HepG2 (cell line): ENCODE results near the gene NBEAL2. TPM values are rescaled to one million over a fixed set of nuclear protein-coding genes. Genes with fewer than 3 reads are reported as not detected.

Source experiments
- ATAC-seq: fragments of 200-7000 bp; cut with Tn5 transposase; 3 replicates; pipeline ENCODE4 v1.9.1; 2020; ENCODE audit warnings: mild to moderate bottlenecking, moderate library complexity
- Bru-seq: library from RNA; stranded (reverse); fragments of 400-500 nt; gene quantifications from one replicate; lab custom pipeline; 2021; lab: Mats Ljungman, UMichigan
- BruChase-seq, 2 experiments: library from RNA; stranded (reverse); fragments of 400-500 nt; gene quantifications; one replicate each; lab custom pipeline; 2021; lab: Mats Ljungman, UMichigan
- BruUV-seq: library from RNA; stranded (reverse); fragments of 400-500 nt; replicated peaks from 2 replicates; lab custom pipeline; 2021; lab: Mats Ljungman, UMichigan
- CTCF ChIA-PET: fragments of 300-600 bp; formaldehyde crosslinking; extraction: SDS; loops from one replicate; lab custom pipeline; 2021; ENCODE audit warnings: low total read pairs, inconsistent platforms, low intra/inter-chr PET ratio; lab: Yijun Ruan, JAX
- POLR2A ChIA-PET: fragments of 350-600 bp; sonication (Branson Sonifier 250); formaldehyde crosslinking; loops from one replicate; lab custom pipeline; 2020; ENCODE audit warnings: antibody characterized with exemption, inconsistent platforms; lab: Yijun Ruan, JAX
- DNase-seq: peaks from one replicate; pipeline ENCODE4 v3.0.0-alpha.2; 2015; ENCODE audit warnings: low spot score
- FAIRE-seq: peaks from 3 replicates; lab custom pipeline; 2011; peaks lifted over from hg19 to GRCh38; lab: Jason Lieb, UNC
- H2AFZ ChIP-seq: one replicate; pipeline ENCODE4 v1.6.1; 2011; ENCODE audit warnings: low read length, inconsistent platforms
- H3K27ac ChIP-seq: fragments of 300-600 bp; 3 replicates; pipeline ENCODE4 v1.8.0; 2011; ENCODE audit warnings: mixed run types, mild to moderate bottlenecking, mixed read lengths, low read length, inconsistent platforms; ENCODE audit not compliant: insufficient read depth; ENCODE audit errors: extremely low read length
- H3K27me3 ChIP-seq, 2 experiments: fragments of 200-600 bp in 1 of 2; 2 replicates in 1 of 2; 3 replicates in 1 of 2; pipeline versions ENCODE4 v1.6.0 to v1.8.0; 2011; ENCODE audit warnings: low read length in 2 of 2, mild to moderate bottlenecking in 2 of 2, moderate library complexity in 2 of 2, inconsistent platforms in 1 of 2; ENCODE audit not compliant: insufficient read depth in 2 of 2, control insufficient read depth in 1 of 2
- H3K36me3 ChIP-seq, 2 experiments: fragments of 200-600 bp in 1 of 2; replicated peaks in 1 of 2; 2 replicates in 1 of 2; 3 replicates in 1 of 2; pipeline versions ENCODE4 v1.5.1 to v1.8.0; 2011; ENCODE audit warnings: low read length in 2 of 2, inconsistent platforms in 1 of 2; ENCODE audit not compliant: insufficient read depth in 2 of 2, control insufficient read depth in 1 of 2
- H3K4me1 ChIP-seq: 2 replicates; pipeline ENCODE4 v1.5.1; 2012; ENCODE audit warnings: low read length, inconsistent platforms; ENCODE audit not compliant: insufficient read depth
- H3K4me2 ChIP-seq: 2 replicates; pipeline ENCODE4 v1.6.0; 2011; ENCODE audit warnings: low read depth, low read length, inconsistent platforms
- H3K4me3 ChIP-seq, 3 experiments: fragments of 200-600 bp in 1 of 3; sonication (generic), shearing (Covaris generic) in 1 of 3; replicated peaks in 1 of 3; 2 replicates each; pipeline ENCODE4 v1.5.1; 2011 to 2016; ENCODE audit warnings: low read length in 3 of 3, inconsistent platforms in 2 of 3, low read depth in 2 of 3, mild to moderate bottlenecking in 2 of 3, control low read depth in 1 of 3, mixed read lengths in 1 of 3; ENCODE audit not compliant: insufficient read depth in 1 of 3
- H3K79me2 ChIP-seq: one replicate; pipeline ENCODE4 v1.6.1; 2011; ENCODE audit warnings: low read length, inconsistent platforms; ENCODE audit not compliant: insufficient read depth
- H3K9ac ChIP-seq: 2 replicates; pipeline ENCODE4 v1.6.0; 2011; ENCODE audit warnings: mild to moderate bottlenecking, low read depth, low read length, inconsistent platforms; ENCODE audit not compliant: insufficient read depth
- H3K9me3 ChIP-seq: 2 replicates; pipeline ENCODE4 v1.5.1; 2012; ENCODE audit warnings: mild to moderate bottlenecking, low read length
- H4K20me1 ChIP-seq: 2 replicates; pipeline ENCODE4 v1.6.0; 2011; ENCODE audit warnings: inconsistent platforms, mild to moderate bottlenecking, low read length, moderate library complexity; ENCODE audit not compliant: insufficient read depth
- ATF6 ChIP-seq: sonication (generic); formaldehyde crosslinking; conservative IDR thresholded peaks from 2 replicates; pipeline ENCODE4 v1.4.0; 2020; ENCODE audit warnings: missing genetic modification reagents
- KDM3A ChIP-seq: IDR thresholded peaks from 2 replicates; pipeline ENCODE4 v1.6.1; 2018; ENCODE audit warnings: low read depth, missing compliant biosample characterization
- MED8 ChIP-seq: sonication (generic); formaldehyde crosslinking; IDR thresholded peaks from 2 replicates; pipeline ENCODE4 v1.8.1; 2023; ENCODE audit warnings: mild to moderate bottlenecking, missing genetic modification reagents; ENCODE audit not compliant: insufficient replicate concordance
- SSRP1 ChIP-seq: IDR thresholded peaks from 2 replicates; pipeline ENCODE4 v1.6.1; 2016; ENCODE audit warnings: control low read depth
- ZNF513 ChIP-seq: sonication (generic); formaldehyde crosslinking; conservative IDR thresholded peaks from 2 replicates; pipeline ENCODE4 v1.5.0; 2020; ENCODE audit warnings: missing genetic modification reagents
- ZNF749 ChIP-seq: sonication (generic); formaldehyde crosslinking; IDR thresholded peaks from 2 replicates; pipeline ENCODE4 v1.8.0; 2022; ENCODE audit warnings: mild to moderate bottlenecking, missing genetic modification reagents, moderate library complexity, borderline replicate concordance
- WGBS: methylation state at CpG from one replicate; pipeline ENCODE4 v1.1.6; 2017; ENCODE audit warnings: low lambda C conversion rate; 5-methylcytosine and 5-hydroxymethylcytosine counted together
- in situ Hi-C: cut with HindIII; loops from 2 replicates; pipeline ENCODE4 v1.10.0; 2017; ENCODE audit warnings: low pct_unique_long_range_greater_than_20kb; ENCODE audit not compliant: extremely low pct_ligation_motif_present
- intact Hi-C: fragments of 100-400 bp; cut with micrococcal nuclease; formaldehyde crosslinking; loops from one replicate; pipeline ENCODE4 v1.10.0; 2022; ENCODE audit not compliant: unreplicated experiment
- long read RNA-seq, 2 experiments: library from RNA in 1 of 2; library from polyadenylated mRNA in 1 of 2; stranded (forward) in 1 of 2; unstranded in 1 of 2; transcript quantifications; one replicate each; pipeline ENCODE4 v2.0.0, GENCODE V29; 2019 to 2022
- polyA minus RNA-seq, 3 experiments: library from RNA; depleted of rRNA, polyadenylated mRNA; stranded (reverse); fragments of >200 nt; gene quantifications; 2 replicates each; pipeline ENCODE4 v1.2.3, GENCODE V29; 2011; ENCODE audit warnings: low replicate concordance in 1 of 3
- polyA plus RNA-seq, 8 experiments: library from polyadenylated mRNA; depleted of rRNA in 3 of 8; stranded (reverse) in 7 of 8; unstranded in 1 of 8; fragments of >200 nt; fragmentation: Illumina TruSeq in 4 of 8; extraction: Trizol in 4 of 8; gene quantifications; 2 replicates each; pipeline versions ENCODE4 v1.2.1 to v1.2.3, GENCODE V29; 2011 to 2016; ENCODE audit warnings: low read depth in 4 of 8, missing spikeins in 1 of 8, mixed read lengths in 1 of 8; ENCODE audit not compliant: insufficient read depth in 1 of 8
- total RNA-seq, 5 experiments: library from RNA; depleted of rRNA; stranded (reverse); fragments of >200 nt; fragmentation: Illumina TruSeq; extraction: Trizol; gene quantifications; 2 replicates each; pipeline ENCODE4 v1.2.3, GENCODE V29; 2016; ENCODE audit warnings: low read depth in 1 of 5

Gene NBEAL2, protein sequence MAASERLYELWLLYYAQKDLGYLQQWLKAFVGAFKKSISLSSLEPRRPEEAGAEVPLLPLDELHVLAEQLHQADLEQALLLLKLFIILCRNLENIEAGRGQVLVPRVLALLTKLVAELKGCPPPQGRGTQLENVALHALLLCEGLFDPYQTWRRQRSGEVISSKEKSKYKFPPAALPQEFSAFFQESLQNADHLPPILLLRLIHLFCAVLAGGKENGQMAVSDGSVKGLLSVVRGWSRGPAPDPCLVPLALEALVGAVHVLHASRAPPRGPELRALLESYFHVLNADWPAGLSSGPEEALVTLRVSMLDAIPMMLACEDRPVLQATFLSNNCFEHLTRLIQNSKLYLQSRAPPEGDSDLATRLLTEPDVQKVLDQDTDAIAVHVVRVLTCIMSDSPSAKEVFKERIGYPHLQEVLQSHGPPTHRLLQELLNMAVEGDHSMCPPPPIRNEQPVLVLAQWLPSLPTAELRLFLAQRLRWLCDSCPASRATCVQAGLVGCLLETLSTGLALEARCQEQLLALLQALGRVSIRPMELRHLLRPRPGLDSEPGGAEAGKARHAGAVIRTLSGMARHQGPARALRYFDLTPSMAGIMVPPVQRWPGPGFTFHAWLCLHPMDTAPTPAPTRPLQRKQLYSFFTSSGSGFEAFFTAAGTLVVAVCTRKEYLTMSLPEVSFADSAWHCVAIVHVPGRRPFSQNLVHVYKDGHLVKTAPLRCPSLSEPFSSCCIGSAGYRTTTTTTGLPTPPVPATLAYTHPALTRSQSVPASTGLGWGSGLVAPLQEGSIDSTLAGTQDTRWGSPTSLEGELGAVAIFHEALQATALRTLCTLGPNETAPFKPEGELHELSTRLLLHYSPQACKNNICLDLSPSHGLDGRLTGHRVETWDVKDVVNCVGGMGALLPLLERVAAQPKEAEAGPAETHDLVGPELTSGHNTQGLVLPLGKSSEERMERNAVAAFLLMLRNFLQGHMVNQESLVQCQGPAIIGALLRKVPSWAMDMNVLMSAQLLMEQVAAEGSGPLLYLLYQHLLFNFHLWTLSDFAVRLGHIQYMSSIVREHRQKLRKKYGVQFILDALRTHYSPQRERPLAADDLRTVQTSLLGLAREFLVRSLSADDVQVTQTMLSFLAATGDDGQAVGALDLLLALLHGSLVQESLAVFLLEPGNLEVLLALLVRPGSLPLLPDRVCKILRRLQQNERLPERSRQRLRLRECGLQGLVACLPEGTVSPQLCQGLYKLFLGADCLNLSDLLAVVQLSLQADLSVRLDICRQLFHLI (N-terminal part only)
- total RNA-seq (2016; rRNA removed; fragmentation: Illumina TruSeq; extraction: Trizol) (6.0 and 9.7 TPM in 2 replicates), polyA plus RNA-seq (2011; rRNA removed) (12.4 and 15.8 TPM in 2 replicates), polyA minus RNA-seq (2011; rRNA and poly(A)+ RNA removed; ENCODE audit: low replicate concordance) (8.9 and 19.6 TPM in 2 replicates), Bru-seq, nascent RNA (percentile 53 among the genes with signal in this experiment), BruChase-seq, experiment 1, labeled RNA remaining after a 6-hour chase (percentile 78 among the genes with signal in this experiment), BruChase-seq, experiment 2, labeled RNA remaining after a 2-hour chase (percentile 63 among the genes with signal in this experiment)
- total RNA-seq (2016; cell fraction: cytosol; rRNA removed; fragmentation: Illumina TruSeq; extraction: Trizol; ENCODE audit: low read depth): 1.8 and 2.7 TPM in 2 replicates
- 6.0 and 8.3 TPM in 2 replicates for total RNA-seq (2016; cell fraction: insoluble cytoplasmic fraction; rRNA removed; fragmentation: Illumina TruSeq; extraction: Trizol)
- total RNA-seq (2016; cell fraction: membrane; rRNA removed; fragmentation: Illumina TruSeq; extraction: Trizol): 4.1 and 4.3 TPM in 2 replicates
- total RNA-seq (2016; cell fraction: nucleus; rRNA removed; fragmentation: Illumina TruSeq; extraction: Trizol): 14.8 and 19.9 TPM in 2 replicates
- 3.6 and 4.9 TPM in 2 replicates for polyA plus RNA-seq (2011; cell fraction: cytosol; rRNA removed)
- 222 and 246 TPM in 2 replicates for polyA plus RNA-seq (2011; cell fraction: nucleus; rRNA removed)
- polyA plus RNA-seq (2012): 7.9 and 16.7 TPM in 2 replicates
- polyA plus RNA-seq (2016; cell fraction: cytosol; fragmentation: Illumina TruSeq; extraction: Trizol; ENCODE audit: low read depth): 0.67 and 0.80 TPM in 2 replicates
- polyA plus RNA-seq (2016; cell fraction: insoluble cytoplasmic fraction; fragmentation: Illumina TruSeq; extraction: Trizol; ENCODE audit: low read depth): 6.4 and 7.7 TPM in 2 replicates
- 1.5 and 1.8 TPM in 2 replicates for polyA plus RNA-seq (2016; cell fraction: membrane; fragmentation: Illumina TruSeq; extraction: Trizol; ENCODE audit: low read depth)
- 69.9 and 76.5 TPM in 2 replicates for polyA plus RNA-seq (2016; cell fraction: nucleus; fragmentation: Illumina TruSeq; extraction: Trizol; ENCODE audit: insufficient read depth, low read depth)
- polyA minus RNA-seq (2011; cell fraction: cytosol; rRNA and poly(A)+ RNA removed): 2.9 and 3.9 TPM in 2 replicates
- 18.7 and 21.3 TPM in 2 replicates for polyA minus RNA-seq (2011; cell fraction: nucleus; rRNA and poly(A)+ RNA removed)
- long read RNA-seq, experiment 1, partial matches to known transcripts: 1 of 1 reads
- long read RNA-seq, experiment 1, other reads (novel, unspliced or antisense): 0 of 1 reads
- long read RNA-seq, experiment 2, partial matches to known transcripts: 10 of 12 reads
- long read RNA-seq, experiment 2, other reads (novel, unspliced or antisense): 2 of 12 reads

- peak; percentile 88 for DNase-seq
- Histone ChIP-seq H3K36me3 (no peaks in the 10 kb centered on the region), H3K79me2 (peaks cover 26% of the 10 kb centered on the region), H3K27ac (peak within 1 kb of the TSS; percentile 77), H3K4me2 (peak within 1 kb of the TSS; percentile 100), H3K4me1 (peaks cover 63% of the 10 kb centered on the region), H4K20me1 (peaks cover 7% of the 10 kb centered on the region; the same call in 1 of the 2 replicates), H3K9ac (peak within 1 kb of the TSS; percentile 85), H2AFZ (no peak within 1 kb of the TSS), H3K9me3 (no peaks in the 10 kb centered on the region), H3K27me3 (no peaks in the 10 kb centered on the region; a peak in 1 of 5 replicates), H3K4me3 (peak within 1 kb of the TSS; percentile 79 to 91 (median 86))
- peak; percentile 88 for ATAC-seq
- ChIA-PET CTCF (no interaction called here), POLR2A (interaction anchor here (0.6 to 2.0 kb wide), 12 partner anchors 9 to 55 kb away, joined by 3 to 10 read pairs (median 5); no protein-coding TSS in a partner anchor)
- FAIRE-seq: peak; percentile 47
- TSS peak; percentile 44 for BruUV-seq
- intact Hi-C loops (loop anchor here (10.0 kb wide), 1 partner anchor 54 kb away; no protein-coding TSS in a partner anchor), in situ Hi-C loops (no loop called here)
- 0% methylated on average over 9 of the region's 73 CpGs for WGBS
- TF ChIP-seq SSRP1 (CRISPR knock-in tag): no peak
- no peak for TF ChIP-seq ATF6
- TF ChIP-seq KDM3A: no peak
- peak; percentile 93; the same call in 1 of the 2 replicates for TF ChIP-seq ZNF749 (CRISPR knock-in tag)
- TF ChIP-seq MED8 (CRISPR knock-in tag): peak; percentile 2
- TF ChIP-seq ZNF513 (CRISPR knock-in tag): no peak
Measured at GRCh38 chr3:46978985-46979944, at the start of gene NBEAL2. TSS of gene NBEAL2 (plus strand) at chr3:46979666. CDS start at chr3:46979862, 196 bp downstream.
